ENCODE results near the gene IREB2. TPM values are rescaled to one million over a fixed set of nuclear protein-coding genes. Genes with fewer than 3 reads are reported as not detected.

IREB2 gene
- total RNA-seq, 2 experiments from 2014 or later = 27.1 to 77.6 TPM

DNA sequence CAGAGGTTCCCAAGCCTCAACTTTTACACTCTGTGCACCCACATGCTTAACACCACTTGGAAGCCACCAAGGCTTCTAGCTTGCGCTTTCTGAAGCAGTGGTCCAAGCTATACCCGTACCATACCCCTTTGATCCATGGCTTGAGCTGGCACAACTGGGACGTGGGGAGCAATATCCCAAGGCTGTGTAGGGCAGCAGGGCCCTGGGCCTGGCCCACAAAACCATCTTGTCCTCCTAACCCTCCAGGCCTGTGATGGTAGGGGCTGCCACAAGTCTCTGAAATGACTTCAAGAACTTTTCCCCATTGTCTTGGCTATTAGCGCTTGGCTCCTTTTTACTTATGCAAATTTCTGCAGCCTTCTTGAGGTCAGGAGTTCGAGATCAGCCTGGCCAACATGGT, 86.2 kb downstream of the IREB2 start:
- H3K9me3 ChIP-seq (ENCODE audit: low read length) = peaks cover 6% of the 10 kb centered on the region; the same call in 1 of the 2 replicates
- TF ChIP-seq EZH2phosphoT487 (IDR thresholded peaks at IDR 0.05; ENCODE audit: borderline replicate concordance, low read depth, low read length) = no peak
- TF ChIP-seq, protein P1, sequence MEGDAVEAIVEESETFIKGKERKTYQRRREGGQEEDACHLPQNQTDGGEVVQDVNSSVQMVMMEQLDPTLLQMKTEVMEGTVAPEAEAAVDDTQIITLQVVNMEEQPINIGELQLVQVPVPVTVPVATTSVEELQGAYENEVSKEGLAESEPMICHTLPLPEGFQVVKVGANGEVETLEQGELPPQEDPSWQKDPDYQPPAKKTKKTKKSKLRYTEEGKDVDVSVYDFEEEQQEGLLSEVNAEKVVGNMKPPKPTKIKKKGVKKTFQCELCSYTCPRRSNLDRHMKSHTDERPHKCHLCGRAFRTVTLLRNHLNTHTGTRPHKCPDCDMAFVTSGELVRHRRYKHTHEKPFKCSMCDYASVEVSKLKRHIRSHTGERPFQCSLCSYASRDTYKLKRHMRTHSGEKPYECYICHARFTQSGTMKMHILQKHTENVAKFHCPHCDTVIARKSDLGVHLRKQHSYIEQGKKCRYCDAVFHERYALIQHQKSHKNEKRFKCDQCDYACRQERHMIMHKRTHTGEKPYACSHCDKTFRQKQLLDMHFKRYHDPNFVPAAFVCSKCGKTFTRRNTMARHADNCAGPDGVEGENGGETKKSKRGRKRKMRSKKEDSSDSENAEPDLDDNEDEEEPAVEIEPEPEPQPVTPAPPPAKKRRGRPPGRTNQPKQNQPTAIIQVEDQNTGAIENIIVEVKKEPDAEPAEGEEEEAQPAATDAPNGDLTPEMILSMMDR (conservative IDR thresholded peaks at IDR 0.05; ENCODE audit: low read length) = no peak
- no peaks in the 10 kb centered on the region for H3K79me2 ChIP-seq (ENCODE audit: insufficient read depth, low read depth, low read length)
- no peak for DNase-seq (ENCODE audit: low spot score)
- BruUV-seq (replicated peaks) = no TSS peak
- H4K20me1 ChIP-seq (ENCODE audit: insufficient read depth, low read length) = no peaks in the 10 kb centered on the region
- no peaks in the 10 kb centered on the region for H3K36me3 ChIP-seq (ENCODE audit: insufficient read depth, low read length)
- POLR2A ChIA-PET = no interaction called here
- no peak overlapping the region for H3K27ac ChIP-seq (ENCODE audit: low read depth, low read length, poor library complexity, severe bottlenecking)
- no peak overlapping the region for H3K4me3 ChIP-seq (ENCODE audit: low read depth, low read length, poor library complexity, severe bottlenecking)
- intact Hi-C loops (cut with micrococcal nuclease; ENCODE audit: unreplicated experiment) = no loop called here
- H3K9me2 ChIP-seq (ENCODE audit: insufficient read depth, low read length) = no peaks in the 10 kb centered on the region
- H2AFZ ChIP-seq (ENCODE audit: low read length) = no peak overlapping the region
- H3K4me1 ChIP-seq (ENCODE audit: insufficient read depth, low read length, poor library complexity, severe bottlenecking) = peaks cover 8% of the 10 kb centered on the region
- CTCF ChIA-PET (ENCODE audit: unreplicated experiment) = no interaction called here
- H3K4me2 ChIP-seq (ENCODE audit: low read length) = no peak overlapping the region

DNA sequence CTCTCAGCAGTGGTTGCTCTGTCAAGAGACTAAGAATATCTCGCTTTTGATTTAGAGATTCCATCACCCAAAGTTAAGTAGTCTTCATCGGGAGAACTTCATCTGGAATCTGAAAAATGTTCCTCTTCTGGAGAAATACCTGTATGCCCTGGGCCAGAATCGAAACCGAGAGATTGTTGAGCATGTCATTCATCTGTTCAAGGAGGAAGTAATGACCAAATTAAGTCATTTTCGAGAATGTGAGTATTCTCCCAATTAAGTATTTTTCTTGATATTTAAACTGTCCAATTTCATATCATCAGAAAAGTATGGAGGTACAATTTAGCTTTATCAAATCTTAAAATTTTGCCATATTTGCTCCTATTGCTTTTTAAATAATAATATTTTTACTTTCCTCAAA, 89.3 kb downstream of the IREB2 start:
- H3K4me3 ChIP-seq (ENCODE audit: low read depth, low read length, poor library complexity, severe bottlenecking) = peak overlapping the region; percentile 3
- no peaks in the 10 kb centered on the region for H4K20me1 ChIP-seq (ENCODE audit: insufficient read depth, low read length)
- peaks cover 6% of the 10 kb centered on the region; the same call in 1 of the 2 replicates for H3K9me3 ChIP-seq (ENCODE audit: low read length)
- H3K36me3 ChIP-seq (ENCODE audit: insufficient read depth, low read length) = no peaks in the 10 kb centered on the region
- no peaks in the 10 kb centered on the region for H3K9me2 ChIP-seq (ENCODE audit: insufficient read depth, low read length)
- DNase-seq (ENCODE audit: low spot score) = no peak
- peaks cover 8% of the 10 kb centered on the region for H3K4me1 ChIP-seq (ENCODE audit: insufficient read depth, low read length, poor library complexity, severe bottlenecking)
- intact Hi-C loops (cut with micrococcal nuclease; ENCODE audit: unreplicated experiment) = no loop called here
- H2AFZ ChIP-seq (ENCODE audit: low read length) = peak overlapping the region; percentile 10; the same call in 1 of the 2 replicates
- H3K4me2 ChIP-seq (ENCODE audit: low read length) = peak overlapping the region; percentile 40
- no peaks in the 10 kb centered on the region for H3K79me2 ChIP-seq (ENCODE audit: insufficient read depth, low read depth, low read length)
- POLR2A ChIA-PET = no interaction called here
- no peak overlapping the region for H3K27ac ChIP-seq (ENCODE audit: low read depth, low read length, poor library complexity, severe bottlenecking)
- CTCF ChIA-PET (ENCODE audit: unreplicated experiment) = no interaction called here
- BruUV-seq (replicated peaks) = no TSS peak
- TF ChIP-seq EZH2phosphoT487 (IDR thresholded peaks at IDR 0.05; ENCODE audit: borderline replicate concordance, low read depth, low read length) = no peak
- TF ChIP-seq, protein P1 (conservative IDR thresholded peaks at IDR 0.05; ENCODE audit: low read length) = no peak

DNA sequence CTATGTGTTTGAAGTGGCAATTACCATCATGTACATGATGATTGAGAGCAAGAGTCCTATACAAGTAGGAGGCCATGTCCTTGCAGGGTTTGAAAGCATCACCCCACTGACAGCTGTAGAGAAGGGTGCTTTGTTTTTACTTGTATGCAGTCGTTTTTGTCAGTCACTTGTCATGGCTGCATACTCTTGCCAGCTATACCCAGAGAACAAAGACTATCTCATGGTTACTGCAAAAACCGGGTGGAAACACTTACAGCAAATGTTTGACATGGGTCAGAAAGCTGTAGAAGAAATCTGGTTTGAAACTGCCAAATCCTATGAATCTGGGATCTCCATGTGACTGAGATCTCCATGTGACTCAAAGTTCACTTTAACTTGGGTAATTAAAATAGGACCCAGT, 95.3 kb downstream of the IREB2 start:
- ChIA-PET POLR2A (interaction anchor here (0.6 kb wide), 1 partner anchor 32 kb away, joined by 4 read pairs; the partner anchor contains the start of gene CHRNA5), CTCF (ENCODE audit: unreplicated experiment) (no interaction called here)
- no peak for TF ChIP-seq EZH2phosphoT487 (IDR thresholded peaks at IDR 0.05; ENCODE audit: borderline replicate concordance, low read depth, low read length)
- TF ChIP-seq, protein P1 (conservative IDR thresholded peaks at IDR 0.05; ENCODE audit: low read length) = no peak
- H3K36me3 ChIP-seq (ENCODE audit: insufficient read depth, low read length) = no peaks in the 10 kb centered on the region
- no peaks in the 10 kb centered on the region for H3K9me3 ChIP-seq (ENCODE audit: low read length)
- intact Hi-C loops (cut with micrococcal nuclease; ENCODE audit: unreplicated experiment) = no loop called here
- no peaks in the 10 kb centered on the region for H3K9me2 ChIP-seq (ENCODE audit: insufficient read depth, low read length)
- H3K4me2 ChIP-seq (ENCODE audit: low read length) = no peak overlapping the region
- no peaks in the 10 kb centered on the region for H3K79me2 ChIP-seq (ENCODE audit: insufficient read depth, low read depth, low read length)
- DNase-seq (ENCODE audit: low spot score) = no peak
- no peak overlapping the region for H3K27ac ChIP-seq (ENCODE audit: low read depth, low read length, poor library complexity, severe bottlenecking)
- no peak overlapping the region for H2AFZ ChIP-seq (ENCODE audit: low read length)
- H3K4me1 ChIP-seq (ENCODE audit: insufficient read depth, low read length, poor library complexity, severe bottlenecking) = no peaks in the 10 kb centered on the region
- no TSS peak for BruUV-seq (replicated peaks)
- no peak overlapping the region for H3K4me3 ChIP-seq (ENCODE audit: low read depth, low read length, poor library complexity, severe bottlenecking)
- no peaks in the 10 kb centered on the region for H4K20me1 ChIP-seq (ENCODE audit: insufficient read depth, low read length)

Measured in OCI-LY7 (cell line).